CD14-positive monocyte (primary cell): Measurements from ENCODE around the gene ZBTB4. TPM values are rescaled to one million over a fixed set of nuclear protein-coding genes. Genes with fewer than 3 reads are reported as not detected.

Experiments
- DNase-seq, 3 donors: peaks; one replicate each; pipeline ENCODE4 v3.0.0-alpha.2; 2011 to 2022
- H2AFZ ChIP-seq: 2 replicates; pipeline ENCODE4 v1.6.0; 2012; ENCODE audit warnings: mild to moderate bottlenecking, low read depth, low read length, inconsistent platforms; ENCODE audit not compliant: insufficient read depth, poor library complexity, severe bottlenecking
- H3K27ac ChIP-seq, 2 donors: 1 replicate in 1 of 2; 2 replicates in 1 of 2; pipeline ENCODE4 v1.5.1; 2012 to 2013; ENCODE audit warnings: low read length in 2 of 2, control low read depth in 1 of 2, inconsistent platforms in 1 of 2, low read depth in 1 of 2, mild to moderate bottlenecking in 1 of 2
- H3K27me3 ChIP-seq, 2 donors: one replicate each; pipeline versions ENCODE4 v1.6.0 to v1.6.1; 2011 to 2013; ENCODE audit warnings: low read length in 2 of 2; ENCODE audit not compliant: control insufficient read depth in 2 of 2, insufficient read depth in 2 of 2
- H3K36me3 ChIP-seq, 2 donors: replicated peaks in 1 of 2; 1 replicate in 1 of 2; 2 replicates in 1 of 2; pipeline versions ENCODE4 v1.5.1 to v1.6.1; 2012 to 2013; ENCODE audit warnings: low read length in 2 of 2, control low read depth in 1 of 2, inconsistent platforms in 1 of 2, mild to moderate bottlenecking in 1 of 2; ENCODE audit not compliant: insufficient read depth in 2 of 2, control insufficient read depth in 1 of 2
- H3K4me1 ChIP-seq, 2 donors: 1 replicate in 1 of 2; 2 replicates in 1 of 2; pipeline versions ENCODE4 v1.5.1 to v1.6.1; 2012 to 2013; ENCODE audit warnings: low read length in 2 of 2, control low read depth in 1 of 2, inconsistent platforms in 1 of 2, mild to moderate bottlenecking in 1 of 2, moderate library complexity in 1 of 2; ENCODE audit not compliant: insufficient read depth in 2 of 2, control insufficient read depth in 1 of 2
- H3K4me2 ChIP-seq: replicated peaks from 2 replicates; pipeline ENCODE3; 2012; ENCODE audit warnings: low read length, moderate library complexity, mild to moderate bottlenecking; ENCODE audit not compliant: poor library complexity, severe bottlenecking; ENCODE audit errors: extremely low read depth
- H3K4me3 ChIP-seq, 3 experiments: fragments of 200-600 bp in 1 of 3; sonication (generic) in 1 of 3; replicated peaks in 1 of 3; 1 replicate in 2 of 3; 2 replicates in 1 of 3; pipeline ENCODE4 v1.5.1; 2011 to 2013; ENCODE audit warnings: low read length in 3 of 3, mild to moderate bottlenecking in 3 of 3, control low read depth in 2 of 3, low read depth in 2 of 3, inconsistent platforms in 1 of 3, moderate library complexity in 1 of 3
- H3K79me2 ChIP-seq: 2 replicates; pipeline ENCODE4 v1.6.0; 2012; ENCODE audit warnings: mild to moderate bottlenecking, control low read depth, inconsistent platforms, low read length, moderate library complexity; ENCODE audit not compliant: insufficient read depth
- H3K9ac ChIP-seq: 2 replicates; pipeline ENCODE4 v1.6.0; 2017; ENCODE audit warnings: low read length, mild to moderate bottlenecking; ENCODE audit not compliant: insufficient read depth, poor library complexity, severe bottlenecking
- H3K9me3 ChIP-seq, 2 donors: replicated peaks in 1 of 2; 1 replicate in 1 of 2; 2 replicates in 1 of 2; pipeline versions ENCODE4 v1.5.1 to v1.6.1; 2012 to 2013; ENCODE audit warnings: low read length in 2 of 2, control low read depth in 1 of 2; ENCODE audit not compliant: control insufficient read depth in 1 of 2, insufficient read depth in 1 of 2
- H4K20me1 ChIP-seq: 2 replicates; pipeline ENCODE4 v1.6.0; 2012; ENCODE audit warnings: mild to moderate bottlenecking, low read length, control low read depth, moderate library complexity; ENCODE audit not compliant: insufficient read depth
- H3K27ac Mint-ChIP-seq, 7 donors: one replicate each; pipeline ENCODE4 v1.8.0; 2020; ENCODE audit warnings: mild to moderate bottlenecking in 7 of 7, mixed read lengths in 7 of 7, moderate library complexity in 6 of 7, inconsistent platforms in 2 of 7
- H3K27me3 Mint-ChIP-seq, 3 donors: one replicate each; pipeline ENCODE4 v1.8.0; 2021 to 2022; ENCODE audit warnings: low read depth in 3 of 3, mild to moderate bottlenecking in 3 of 3, mixed read lengths in 3 of 3, moderate library complexity in 3 of 3, inconsistent platforms in 1 of 3
- H3K36me3 Mint-ChIP-seq, 2 donors: one replicate each; pipeline ENCODE4 v1.8.0; 2020; ENCODE audit warnings: mixed read lengths in 2 of 2, inconsistent platforms in 1 of 2, mild to moderate bottlenecking in 1 of 2
- H3K4me1 Mint-ChIP-seq: one replicate; pipeline ENCODE4 v1.8.0; 2020; ENCODE audit warnings: mild to moderate bottlenecking, mixed read lengths
- H3K4me3 Mint-ChIP-seq, 2 donors: one replicate each; pipeline ENCODE4 v1.8.0; 2020; ENCODE audit warnings: mild to moderate bottlenecking in 2 of 2, mixed read lengths in 2 of 2, moderate library complexity in 1 of 2
- H3K9me3 Mint-ChIP-seq, 7 donors: one replicate each; pipeline ENCODE4 v1.8.0; 2020 to 2022; ENCODE audit warnings: mixed read lengths in 7 of 7, mild to moderate bottlenecking in 6 of 7, moderate library complexity in 6 of 7, inconsistent platforms in 2 of 7
- WGBS: methylation state at CpG from one replicate; pipeline ENCODE4 v1.1.5; 2013; ENCODE audit warnings: missing lambda C conversion rate; ENCODE audit not compliant: insufficient coverage; 5-methylcytosine and 5-hydroxymethylcytosine counted together
- intact Hi-C, 2 donors: fragments of 100-400 bp; cut with micrococcal nuclease; formaldehyde crosslinking; loops; one replicate each; pipeline versions ENCODE4 v1.15.0 to v1.15.1; 2023
- polyA plus RNA-seq, 3 donors: library from polyadenylated mRNA; depleted of rRNA in 1 of 3; unstranded in 2 of 3; stranded (reverse) in 1 of 3; fragments of 300-500 nt in 2 of 3; fragments of >200 nt in 1 of 3; fragmentation: Illumina TruSeq in 2 of 3; gene quantifications; 1 replicate in 2 of 3; 2 replicates in 1 of 3; pipeline ENCODE4 v1.2.3, GENCODE V29; 2012 to 2021
- TF ChIP-seq, protein P1 (sequence below): fragments of 200-600 bp; IDR thresholded peaks from one replicate; pipeline ENCODE4 v1.8.0; 2022; ENCODE audit warnings: antibody characterized with exemption, mild to moderate bottlenecking

Gene ZBTB4
- polyA plus RNA-seq, 3 donors, result 3.4 to 8.1 (median 4.4) TPM

DNA sequence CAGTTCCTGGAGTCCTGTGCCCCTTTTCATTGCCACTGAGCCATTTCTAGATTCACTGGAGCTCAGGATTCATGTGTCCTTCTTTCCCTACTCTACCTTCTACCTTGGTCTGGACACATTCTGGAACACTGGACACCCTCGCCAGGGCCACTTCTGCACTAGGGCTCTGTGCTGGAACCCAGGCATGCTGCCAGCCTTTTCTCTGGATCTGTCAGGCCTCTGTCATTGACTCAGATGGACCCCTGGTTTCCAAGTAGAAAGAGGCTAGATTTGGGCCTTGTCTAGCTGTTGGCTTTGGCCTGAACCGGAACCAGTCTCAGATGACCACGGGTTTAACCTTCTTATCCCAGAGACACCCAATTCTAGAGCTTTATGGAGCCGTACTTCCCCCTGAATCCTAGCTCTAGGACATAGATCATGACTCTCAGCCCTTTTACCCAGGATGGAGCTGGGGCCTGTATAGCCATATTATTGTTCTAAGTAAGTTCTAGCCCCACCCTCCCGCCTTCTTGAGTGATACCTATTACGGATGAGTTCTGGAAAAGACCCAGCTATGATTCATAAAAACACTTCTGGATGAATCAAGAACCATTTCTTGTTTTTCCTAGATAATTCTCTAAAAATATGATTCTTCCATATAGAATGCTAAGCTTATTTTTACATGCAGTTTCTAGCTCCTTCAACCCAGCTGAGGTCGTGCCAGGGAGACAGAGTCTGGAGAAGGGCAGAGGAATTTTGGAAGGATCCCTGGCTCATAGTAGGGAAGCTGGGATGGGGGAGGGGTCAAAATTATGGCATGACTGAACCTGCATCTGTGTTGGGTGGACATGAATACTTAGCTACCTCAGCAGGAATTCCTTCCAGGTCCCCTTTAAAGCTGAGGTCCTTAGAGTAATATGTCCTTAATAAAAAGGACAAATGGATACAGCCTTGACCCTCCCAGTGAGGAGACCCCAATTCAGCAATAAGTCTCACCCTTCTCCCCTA is 35.6 kb downstream of the ZBTB4 start:
- H3K9ac ChIP-seq, result no peak overlapping the region
- peaks cover 38% of the 10 kb centered on the region for H3K4me1 Mint-ChIP-seq
- H3K9me3 Mint-ChIP-seq, result peaks cover 0 to 27% (median 10%) of the 10 kb centered on the region in 7 donors
- no peak for DNase-seq
- H3K9me3 ChIP-seq, result peaks cover 0 to 21% of the 10 kb centered on the region in 2 donors
- H4K20me1 ChIP-seq, result peaks cover 5% of the 10 kb centered on the region
- no peak overlapping the region for H3K27ac ChIP-seq
- H3K36me3 Mint-ChIP-seq, result peaks cover 12 to 16% of the 10 kb centered on the region in 2 donors
- H3K27me3 Mint-ChIP-seq, result peaks cover 82 to 98% (median 95%) of the 10 kb centered on the region in 3 donors
- H3K4me3 ChIP-seq, result no peak overlapping the region
- no peak overlapping the region for H3K4me2 ChIP-seq
- TF ChIP-seq, protein P1, sequence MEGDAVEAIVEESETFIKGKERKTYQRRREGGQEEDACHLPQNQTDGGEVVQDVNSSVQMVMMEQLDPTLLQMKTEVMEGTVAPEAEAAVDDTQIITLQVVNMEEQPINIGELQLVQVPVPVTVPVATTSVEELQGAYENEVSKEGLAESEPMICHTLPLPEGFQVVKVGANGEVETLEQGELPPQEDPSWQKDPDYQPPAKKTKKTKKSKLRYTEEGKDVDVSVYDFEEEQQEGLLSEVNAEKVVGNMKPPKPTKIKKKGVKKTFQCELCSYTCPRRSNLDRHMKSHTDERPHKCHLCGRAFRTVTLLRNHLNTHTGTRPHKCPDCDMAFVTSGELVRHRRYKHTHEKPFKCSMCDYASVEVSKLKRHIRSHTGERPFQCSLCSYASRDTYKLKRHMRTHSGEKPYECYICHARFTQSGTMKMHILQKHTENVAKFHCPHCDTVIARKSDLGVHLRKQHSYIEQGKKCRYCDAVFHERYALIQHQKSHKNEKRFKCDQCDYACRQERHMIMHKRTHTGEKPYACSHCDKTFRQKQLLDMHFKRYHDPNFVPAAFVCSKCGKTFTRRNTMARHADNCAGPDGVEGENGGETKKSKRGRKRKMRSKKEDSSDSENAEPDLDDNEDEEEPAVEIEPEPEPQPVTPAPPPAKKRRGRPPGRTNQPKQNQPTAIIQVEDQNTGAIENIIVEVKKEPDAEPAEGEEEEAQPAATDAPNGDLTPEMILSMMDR, result no peak
- no peak overlapping the region for H2AFZ ChIP-seq
- H3K27ac Mint-ChIP-seq, result no peak overlapping the region
- no peaks in the 10 kb centered on the region for H3K36me3 ChIP-seq
- peaks cover 52 to 94% of the 10 kb centered on the region in 2 donors for H3K27me3 ChIP-seq
- no peaks in the 10 kb centered on the region for H3K79me2 ChIP-seq
- no peak overlapping the region for H3K4me3 Mint-ChIP-seq
- intact Hi-C loops, result no loop called here
- 100% methylated on average over 2 of the region's 7 CpGs for WGBS
- H3K4me1 ChIP-seq, result peaks cover 32 to 39% of the 10 kb centered on the region in 2 donors

DNA sequence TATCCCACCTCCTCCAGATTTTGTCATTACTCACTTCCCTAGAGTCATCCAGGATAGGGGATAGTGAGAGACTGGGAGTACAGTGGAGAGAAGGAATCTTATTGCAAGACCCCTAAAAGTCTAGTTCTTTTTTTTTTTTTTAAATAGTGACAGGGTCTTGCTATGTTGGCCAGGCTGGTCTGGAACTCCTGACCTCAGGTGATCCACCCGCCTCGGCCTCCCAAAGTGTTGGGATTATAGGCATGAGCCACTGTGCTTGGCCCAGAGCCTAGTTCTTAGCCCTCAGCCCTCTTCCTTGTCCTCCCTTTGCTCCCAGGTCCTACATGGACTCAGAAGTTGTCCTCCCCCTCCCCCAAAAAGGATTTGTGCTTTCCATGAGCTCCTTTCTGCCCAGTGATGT is 37.3 kb downstream of the ZBTB4 start:
- intact Hi-C loops, result no loop called here
- Histone ChIP-seq H3K27me3 (peaks cover 46 to 86% of the 10 kb centered on the region in 2 donors), H3K9ac (no peak overlapping the region), H3K9me3 (peaks cover 0 to 21% of the 10 kb centered on the region in 2 donors), H4K20me1 (peaks cover 21% of the 10 kb centered on the region), H3K4me3 (no peak overlapping the region), H3K27ac (no peak overlapping the region), H3K36me3 (no peaks in the 10 kb centered on the region), H2AFZ (no peak overlapping the region), H3K4me1 (peaks cover 48 to 56% of the 10 kb centered on the region in 2 donors), H3K79me2 (no peaks in the 10 kb centered on the region), H3K4me2 (no peak overlapping the region)
- Mint-ChIP-seq H3K4me1 (peaks cover 49% of the 10 kb centered on the region), H3K9me3 (peaks cover 0 to 25% (median 14%) of the 10 kb centered on the region in 7 donors), H3K27ac (no peak overlapping the region), H3K27me3 (peaks cover 76 to 96% (median 89%) of the 10 kb centered on the region in 3 donors), H3K4me3 (peak overlapping the region in 1 of 2 donors; percentile 84), H3K36me3 (peaks cover 20 to 21% of the 10 kb centered on the region in 2 donors)
- TF ChIP-seq, protein P1, result no peak
- DNase-seq, result no peak
- WGBS, result no CpG with 5 or more reads among the region's 2 CpGs
